Thyroid gland (tissue), 4 donors: ENCODE results near the gene UBE2O. TPM values are rescaled to one million over a fixed set of nuclear protein-coding genes. Genes with fewer than 3 reads are reported as not detected.

ENCODE experiments used
- DNase-seq, 2 donors: peaks; one replicate each; pipeline ENCODE4 v3.0.0-alpha.2; 2019
- H3K27ac ChIP-seq, 3 donors: fragments of 200-600 bp; sonication (generic); 1 replicate in 2 of 3; 2 replicates in 1 of 3; pipeline ENCODE4 v1.5.1; 2016 to 2019; ENCODE audit warnings: mild to moderate bottlenecking in 1 of 3, moderate library complexity in 1 of 3
- H3K27me3 ChIP-seq: fragments of 200-600 bp; sonication (generic); one replicate; pipeline ENCODE4 v1.5.1; 2019
- H3K36me3 ChIP-seq, 2 donors: fragments of 200-600 bp; sonication (generic); one replicate each; pipeline ENCODE4 v1.5.1; 2016 to 2019
- H3K4me1 ChIP-seq, 2 donors: fragments of 200-600 bp; sonication (generic); one replicate each; pipeline ENCODE4 v1.5.1; 2017 to 2019
- H3K4me3 ChIP-seq, 3 donors: fragments of 200-600 bp; sonication (generic); replicated peaks in 1 of 3; 1 replicate in 2 of 3; 2 replicates in 1 of 3; pipeline ENCODE4 v1.5.1; 2016; ENCODE audit warnings: mild to moderate bottlenecking in 1 of 3
- H3K9me3 ChIP-seq: fragments of 200-600 bp; sonication (generic); one replicate; pipeline ENCODE4 v1.5.1; 2017
- CTCF ChIP-seq, 6 experiments: fragments of 200-600 bp in 3 of 6; fragments of 450-650 bp in 3 of 6; sonication (generic) in 3 of 6; IDR thresholded peaks; one replicate each; pipeline ENCODE4 v1.5.1; 2016 to 2019; ENCODE audit warnings: antibody characterized with exemption in 6 of 6, mild to moderate bottlenecking in 2 of 6, inconsistent platforms in 1 of 6, moderate library complexity in 1 of 6
- POLR2A ChIP-seq, 2 donors: fragments of 450-650 bp; IDR thresholded peaks; one replicate each; pipeline ENCODE4 v1.6.1; 2017; ENCODE audit warnings: antibody characterized with exemption in 2 of 2, mild to moderate bottlenecking in 2 of 2, moderate library complexity in 1 of 2
- WGBS, 2 donors: methylation state at CpG; one replicate each; pipeline ENCODE4 v1.1.5; 2017; 5-methylcytosine and 5-hydroxymethylcytosine counted together
- intact Hi-C: fragments of 100-400 bp; cut with DNase I; formaldehyde crosslinking; loops from one replicate; pipeline ENCODE4 v1.15.1; 2023
- total RNA-seq, 4 donors: library from RNA; depleted of rRNA; stranded (reverse); fragments of >200 nt; gene quantifications; one replicate each; pipeline ENCODE4 v1.2.3, GENCODE V29; 2016

Gene UBE2O
- total RNA-seq, 4 donors from 2014 or later = 26.3 to 47.9 (median 37.3) TPM

- H3K4me3 ChIP-seq = no peak overlapping the region
- no peak for DNase-seq
- peaks cover 39 to 55% of the 10 kb centered on the region in 2 donors for H3K4me1 ChIP-seq
- H3K27ac ChIP-seq = no peak overlapping the region
- TF ChIP-seq CTCF (IDR thresholded peaks at IDR 0.05) = no peak
- intact Hi-C loops = no loop called here
- H3K9me3 ChIP-seq = no peaks in the 10 kb centered on the region
- peaks cover 0 to 6% of the 10 kb centered on the region in 2 donors for H3K36me3 ChIP-seq
- H3K27me3 ChIP-seq = no peaks in the 10 kb centered on the region
- WGBS, 2 donors = 83 to 88% methylated on average over 16 of the region's 16 CpGs
These were observed 63.7 kb downstream of the UBE2O start for GRCh38 chr17:76388966-76389888.

DNA sequence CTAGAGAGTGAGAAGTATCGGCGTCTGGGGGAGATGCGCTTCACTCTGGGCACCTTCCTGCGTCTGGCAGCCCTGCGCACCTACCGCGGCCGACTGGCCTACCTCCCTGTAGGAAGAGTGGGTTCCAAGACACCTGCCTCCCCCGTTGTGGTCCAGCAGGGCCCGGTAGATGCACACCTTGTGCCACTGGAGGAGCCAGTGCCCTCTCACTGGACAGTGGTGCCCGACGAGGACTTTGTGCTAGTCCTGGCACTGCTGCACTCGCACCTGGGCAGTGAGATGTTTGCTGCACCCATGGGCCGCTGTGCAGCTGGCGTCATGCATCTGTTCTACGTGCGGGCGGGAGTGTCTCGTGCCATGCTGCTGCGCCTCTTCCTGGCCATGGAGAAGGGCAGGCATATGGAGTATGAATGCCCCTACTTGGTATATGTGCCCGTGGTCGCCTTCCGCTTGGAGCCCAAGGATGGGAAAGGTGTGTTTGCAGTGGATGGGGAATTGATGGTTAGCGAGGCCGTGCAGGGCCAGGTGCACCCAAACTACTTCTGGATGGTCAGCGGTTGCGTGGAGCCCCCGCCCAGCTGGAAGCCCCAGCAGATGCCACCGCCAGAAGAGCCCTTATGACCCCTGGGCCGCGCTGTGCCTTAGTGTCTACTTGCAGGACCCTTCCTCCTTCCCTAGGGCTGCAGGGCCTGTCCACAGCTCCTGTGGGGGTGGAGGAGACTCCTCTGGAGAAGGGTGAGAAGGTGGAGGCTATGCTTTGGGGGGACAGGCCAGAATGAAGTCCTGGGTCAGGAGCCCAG, 65.8 kb downstream of the UBE2O start:
- Histone ChIP-seq H3K27me3 (no peaks in the 10 kb centered on the region), H3K9me3 (no peaks in the 10 kb centered on the region), H3K4me1 (peaks cover 29 to 41% of the 10 kb centered on the region in 2 donors), H3K27ac (no peak overlapping the region), H3K4me3 (no peak overlapping the region), H3K36me3 (peaks cover 0 to 6% of the 10 kb centered on the region in 2 donors)
- WGBS, 2 donors = 96 to 98% methylated on average over 24 to 31 of the region's 31 CpGs
- no peak for DNase-seq
- intact Hi-C loops = no loop called here
- no peak for TF ChIP-seq CTCF (IDR thresholded peaks at IDR 0.05)
- TF ChIP-seq POLR2A (IDR thresholded peaks at IDR 0.05) = no peak

- H3K4me3 ChIP-seq = peak overlapping the region in 1 of 3 donors; percentile 50
- H3K27me3 ChIP-seq = no peaks in the 10 kb centered on the region
- TF ChIP-seq POLR2A (IDR thresholded peaks at IDR 0.05) (no peak), CTCF (IDR thresholded peaks at IDR 0.05) (peak; percentile 59 to 86 (median 72))
- H3K4me1 ChIP-seq = peaks cover 20 to 32% of the 10 kb centered on the region in 2 donors
- peak overlapping the region in 2 of 3 donors; percentile 73 to 88 for H3K27ac ChIP-seq
- H3K9me3 ChIP-seq = no peaks in the 10 kb centered on the region
- DNase-seq = peak; percentile 72 to 76
- WGBS, 2 donors = 37 to 72% methylated on average over 7 to 45 of the region's 52 CpGs
- intact Hi-C loops = no loop called here
- H3K36me3 ChIP-seq = peaks cover 0 to 6% of the 10 kb centered on the region in 2 donors
These were observed 66.8 kb downstream of the UBE2O start for GRCh38 chr17:76385892-76386786.

DNA sequence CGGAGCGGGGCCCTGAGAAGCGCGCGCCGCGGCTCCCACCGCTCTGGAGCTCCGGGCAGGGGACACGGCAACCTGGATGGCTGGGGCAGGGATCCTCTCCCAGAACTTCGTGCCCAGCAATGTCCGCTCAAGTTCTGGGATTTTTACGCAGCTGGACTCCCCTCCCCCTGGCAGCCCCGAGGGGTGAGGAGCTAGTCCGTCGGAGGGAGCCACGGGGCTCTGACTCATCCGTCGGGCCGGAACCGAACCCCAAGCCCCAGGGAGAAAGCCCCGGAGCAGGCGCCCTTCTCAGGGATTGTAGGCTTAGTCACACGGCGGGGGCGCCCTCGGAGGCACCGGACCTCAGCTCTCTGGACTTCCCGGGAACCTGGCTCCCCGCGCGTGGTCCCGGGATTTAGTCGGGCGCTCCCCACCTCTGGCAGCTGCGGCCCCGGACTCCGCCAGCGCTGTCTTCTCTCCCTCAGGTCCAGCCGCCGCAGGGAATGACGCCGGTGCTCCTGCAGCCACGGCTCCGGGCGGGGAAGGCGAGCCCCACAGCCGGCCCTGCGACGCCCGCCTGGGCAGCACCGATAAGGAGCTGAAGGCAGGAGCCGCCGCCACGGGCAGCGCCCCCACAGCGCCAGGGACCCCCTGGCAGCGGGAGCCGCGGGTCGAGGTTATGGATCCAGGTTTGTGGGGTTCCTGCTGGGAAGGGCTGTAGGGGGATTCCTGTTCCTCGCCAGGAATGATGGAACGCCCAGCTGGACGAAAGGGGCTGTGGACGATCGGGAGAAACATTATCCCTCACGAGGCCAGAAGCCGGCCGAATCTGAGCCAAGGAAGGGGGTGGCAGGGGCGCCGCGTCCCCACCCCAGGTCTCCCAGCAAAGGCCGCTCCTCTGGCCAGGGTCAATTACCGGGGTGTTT, 67.7 kb downstream of the UBE2O start:
- intact Hi-C loops = no loop called here
- DNase-seq = peak; percentile 43 to 49
- WGBS, 2 donors = 0 to 7% methylated on average over 7 to 33 of the region's 74 CpGs
- peaks cover 18 to 27% of the 10 kb centered on the region in 2 donors for H3K4me1 ChIP-seq
- no peaks in the 10 kb centered on the region for H3K27me3 ChIP-seq
- H3K27ac ChIP-seq = peak overlapping the region in 2 of 3 donors; percentile 73 to 88
- peak overlapping the region in 2 of 3 donors; percentile 6 to 50 for H3K4me3 ChIP-seq
- TF ChIP-seq CTCF (IDR thresholded peaks at IDR 0.05) = no peak
- no peak for TF ChIP-seq POLR2A (IDR thresholded peaks at IDR 0.05)
- no peaks in the 10 kb centered on the region for H3K9me3 ChIP-seq
- H3K36me3 ChIP-seq = no peaks in the 10 kb centered on the region
